ENCODE results near the gene EFHD1. TPM values are rescaled to one million over a fixed set of nuclear protein-coding genes. Genes with fewer than 3 reads are reported as not detected.

Gene EFHD1
- total and polyA plus RNA-seq, 4 donors, result 2.2 to 8.6 (median 4.9) TPM

GRCh38 chr2:232607011-232607410 is 26.4 kb upstream of the EFHD1 start:
- no peak for ATAC-seq (ENCODE audit: insufficient read depth, low FRiP score)
- Histone ChIP-seq H3K27me3 (ENCODE audit: control insufficient read depth in 3 of 3, insufficient read depth in 3 of 3, low read length in 2 of 3) (no peaks in the 10 kb centered on the region), H3K9ac (ENCODE audit: insufficient read depth in 1 of 2, low read length in 2 of 2) (no peak overlapping the region), H3K4me1 (ENCODE audit: control insufficient read depth in 5 of 5, insufficient read depth in 5 of 5, low read length in 5 of 5) (no peaks in the 10 kb centered on the region), H3K27ac (ENCODE audit: low read depth in 1 of 2, low read length in 1 of 2) (no peak overlapping the region), H3K4me3 (no peak overlapping the region), H3K9me3 (ENCODE audit: control insufficient read depth in 4 of 4, insufficient read depth in 3 of 4, low read length in 3 of 4) (no peaks in the 10 kb centered on the region), H3K36me3 (ENCODE audit: control insufficient read depth in 4 of 4, insufficient read depth in 4 of 4, low read length in 4 of 4) (no peaks in the 10 kb centered on the region)
- no peak for TF ChIP-seq CTCF (IDR thresholded peaks at IDR 0.05; ENCODE audit: control extremely low read depth, extremely low read depth)
- 91 to 93% methylated on average over 17 of the region's 17 CpGs for WGBS, 2 donors
- no peak for DNase-seq

- no peaks in the 10 kb centered on the region for H3K4me1 ChIP-seq (ENCODE audit: control insufficient read depth in 5 of 5, insufficient read depth in 5 of 5, low read length in 5 of 5)
- no peak for DNase-seq
- 80 to 84% methylated on average over 8 of the region's 8 CpGs for WGBS, 2 donors
- no peaks in the 10 kb centered on the region for H3K27me3 ChIP-seq (ENCODE audit: control insufficient read depth in 3 of 3, insufficient read depth in 3 of 3, low read length in 2 of 3)
- no peak for ATAC-seq (ENCODE audit: insufficient read depth, low FRiP score)
- no peak overlapping the region for H3K27ac ChIP-seq (ENCODE audit: low read depth in 1 of 2, low read length in 1 of 2)
- no peak overlapping the region for H3K9ac ChIP-seq (ENCODE audit: insufficient read depth in 1 of 2, low read length in 2 of 2)
- H3K4me3 ChIP-seq, result no peak overlapping the region
- H3K9me3 ChIP-seq (ENCODE audit: control insufficient read depth in 4 of 4, insufficient read depth in 3 of 4, low read length in 3 of 4), result no peaks in the 10 kb centered on the region
- no peaks in the 10 kb centered on the region for H3K36me3 ChIP-seq (ENCODE audit: control insufficient read depth in 4 of 4, insufficient read depth in 4 of 4, low read length in 4 of 4)
- TF ChIP-seq CTCF (IDR thresholded peaks at IDR 0.05; ENCODE audit: control extremely low read depth, extremely low read depth), result no peak
These were observed 23.8 kb upstream of the EFHD1 start for GRCh38 chr2:232609607-232610006.

- Histone ChIP-seq H3K4me3 (no peak overlapping the region), H3K36me3 (ENCODE audit: control insufficient read depth in 4 of 4, insufficient read depth in 4 of 4, low read length in 4 of 4) (no peaks in the 10 kb centered on the region), H3K27ac (ENCODE audit: low read depth in 1 of 2, low read length in 1 of 2) (no peak overlapping the region), H3K9ac (ENCODE audit: insufficient read depth in 1 of 2, low read length in 2 of 2) (no peak overlapping the region), H3K9me3 (ENCODE audit: control insufficient read depth in 4 of 4, insufficient read depth in 3 of 4, low read length in 3 of 4) (no peaks in the 10 kb centered on the region), H3K4me1 (ENCODE audit: control insufficient read depth in 5 of 5, insufficient read depth in 5 of 5, low read length in 5 of 5) (no peaks in the 10 kb centered on the region), H3K27me3 (ENCODE audit: control insufficient read depth in 3 of 3, insufficient read depth in 3 of 3, low read length in 2 of 3) (no peaks in the 10 kb centered on the region)
- DNase-seq (no peak), ATAC-seq (ENCODE audit: insufficient read depth, low FRiP score) (no peak)
- WGBS, 2 donors, result 78 to 87% methylated on average over 3 of the region's 3 CpGs
- no peak for TF ChIP-seq CTCF (IDR thresholded peaks at IDR 0.05; ENCODE audit: control extremely low read depth, extremely low read depth)
These were observed 23.3 kb upstream of the EFHD1 start for GRCh38 chr2:232610081-232610480.

GRCh38 chr2:232611061-232611460 is 22.3 kb upstream of the EFHD1 start:
- H3K36me3 ChIP-seq (ENCODE audit: control insufficient read depth in 4 of 4, insufficient read depth in 4 of 4, low read length in 4 of 4), result no peaks in the 10 kb centered on the region
- no peak overlapping the region for H3K9ac ChIP-seq (ENCODE audit: insufficient read depth in 1 of 2, low read length in 2 of 2)
- 80 to 81% methylated on average over 6 of the region's 6 CpGs for WGBS, 2 donors
- DNase-seq, result no peak
- ATAC-seq (ENCODE audit: insufficient read depth, low FRiP score), result no peak
- H3K27me3 ChIP-seq (ENCODE audit: control insufficient read depth in 3 of 3, insufficient read depth in 3 of 3, low read length in 2 of 3), result no peaks in the 10 kb centered on the region
- H3K4me3 ChIP-seq, result no peak overlapping the region
- no peak for TF ChIP-seq CTCF (IDR thresholded peaks at IDR 0.05; ENCODE audit: control extremely low read depth, extremely low read depth)
- H3K27ac ChIP-seq (ENCODE audit: low read depth in 1 of 2, low read length in 1 of 2), result no peak overlapping the region
- no peaks in the 10 kb centered on the region for H3K4me1 ChIP-seq (ENCODE audit: control insufficient read depth in 5 of 5, insufficient read depth in 5 of 5, low read length in 5 of 5)
- H3K9me3 ChIP-seq (ENCODE audit: control insufficient read depth in 4 of 4, insufficient read depth in 3 of 4, low read length in 3 of 4), result no peaks in the 10 kb centered on the region
